Measurements from ENCODE around the gene USP44.

- peak; percentile 21 for TF ChIP-seq POLR2A (IDR thresholded peaks at IDR 0.05; ENCODE audit: low read depth, low read length)
- TF ChIP-seq EZH2 (IDR thresholded peaks at IDR 0.05; ENCODE audit: borderline replicate concordance, low read depth, low read length, severe bottlenecking): no peak
- TF ChIP-seq CTCF (IDR thresholded peaks at IDR 0.05; ENCODE audit: extremely low read depth in 1 of 2, insufficient read depth in 1 of 2, low read depth in 1 of 2, low read length in 2 of 2): no peak
- TF ChIP-seq POLR2AphosphoS5 (IDR thresholded peaks at IDR 0.05; ENCODE audit: insufficient read depth, low read depth, low read length): no peak
- no peak for TF ChIP-seq MAX (IDR thresholded peaks at IDR 0.05; ENCODE audit: insufficient read depth, insufficient read length)
Observed at GRCh38 chr12:95548539-95549391, 2.5 kb downstream of the USP44 start.

Measured in endothelial cell of umbilical vein (primary cell).